GM18951 (cell line): ENCODE results near the gene FBXO3.
"Not testable (repeated sequence)": the region's sequence is repeated elsewhere in the genome, so short reads cannot be mapped to it uniquely, and the experiment has no call there.

Experiments used
- POLR2A ChIP-seq: IDR thresholded peaks from 4 replicates; pipeline ENCODE4 v1.6.1; 2011; ENCODE audit warnings: mild to moderate bottlenecking; ENCODE audit not compliant: insufficient read length, insufficient read depth; ENCODE audit errors: extremely low read depth
- in situ Hi-C: fragments of 300-500 bp; cut with MboI; formaldehyde crosslinking; loops from one replicate; pipeline ENCODE4 v1.12.0; 2022; ENCODE audit warnings: low sequenced_read_pairs, mixed read lengths, inconsistent platforms; ENCODE audit not compliant: unreplicated experiment

The FBXO3 gene

GRCh38 chr11:33713856-33714398, 60.4 kb downstream of the FBXO3 start:
- no peak for TF ChIP-seq POLR2A
- in situ Hi-C loops, result no loop called here

- in situ Hi-C loops, result no loop called here
- no peak for TF ChIP-seq POLR2A
Observed at GRCh38 chr11:33713151-33713855, 61.0 kb downstream of the FBXO3 start.

GRCh38 chr11:33712436-33712835, 61.9 kb downstream of the FBXO3 start:
- no peak for TF ChIP-seq POLR2A
- in situ Hi-C loops, result no loop called here

DNA sequence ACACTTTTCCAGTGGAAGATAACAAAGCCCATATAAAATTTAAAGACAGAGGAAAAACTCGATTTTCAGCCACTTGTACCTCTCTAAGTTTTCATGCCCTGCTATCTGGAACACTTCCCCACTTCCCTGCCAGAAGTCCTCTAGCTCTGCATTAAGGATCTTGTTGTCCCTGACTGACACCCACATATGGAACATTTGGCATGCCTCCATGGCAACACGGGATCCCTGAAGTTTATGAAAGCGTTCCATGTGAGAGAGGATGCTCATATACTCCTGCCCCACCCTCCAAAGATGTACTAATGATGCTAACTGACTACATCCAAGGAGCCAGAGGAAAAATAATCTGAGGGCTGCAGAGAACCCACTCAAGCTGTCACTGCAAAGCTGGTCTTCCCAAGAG, 64.9 kb downstream of the FBXO3 start:
- in situ Hi-C loops, result no loop called here
- no peak for TF ChIP-seq POLR2A

DNA sequence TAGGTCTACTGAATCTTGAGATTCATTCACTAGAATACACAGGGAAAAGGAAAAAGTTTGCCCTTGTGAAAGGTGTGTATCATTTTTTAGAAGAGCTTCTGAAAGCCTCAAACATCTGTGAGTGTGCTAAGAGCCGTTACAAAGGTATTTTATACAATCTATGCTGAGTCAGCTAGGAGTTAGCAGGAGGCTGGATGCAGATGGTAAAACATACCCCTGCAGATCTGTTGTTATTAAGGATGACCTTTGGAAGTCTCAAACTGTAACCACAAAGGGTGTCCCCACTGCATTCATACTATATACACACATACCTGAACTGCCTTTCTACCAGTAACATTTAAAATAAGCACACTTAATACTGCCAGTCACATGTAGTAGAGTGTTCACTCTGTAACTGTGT, 65.3 kb downstream of the FBXO3 start:
- TF ChIP-seq POLR2A, result no peak
- in situ Hi-C loops, result no loop called here

DNA sequence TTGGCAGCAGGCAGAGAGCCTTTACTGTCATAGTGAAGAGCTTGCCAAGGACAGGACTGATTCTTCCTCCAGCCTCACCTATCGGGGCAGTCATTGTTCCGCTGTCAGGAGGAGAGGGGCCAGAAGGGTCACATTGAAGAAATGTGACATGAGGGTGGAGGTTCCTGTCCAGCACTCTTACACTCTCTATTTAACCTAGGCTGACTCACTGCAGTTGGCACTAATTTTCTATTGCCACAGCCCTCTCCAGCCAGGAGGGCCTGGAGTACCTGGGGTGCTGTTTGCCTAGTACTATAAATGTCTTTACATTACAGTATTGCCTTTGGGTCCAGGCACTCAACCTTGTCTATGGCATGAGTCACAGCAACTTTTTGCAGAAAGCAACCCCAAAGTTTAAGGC, 66.5 kb downstream of the FBXO3 start:
- in situ Hi-C loops, result not testable (repeated sequence)

DNA sequence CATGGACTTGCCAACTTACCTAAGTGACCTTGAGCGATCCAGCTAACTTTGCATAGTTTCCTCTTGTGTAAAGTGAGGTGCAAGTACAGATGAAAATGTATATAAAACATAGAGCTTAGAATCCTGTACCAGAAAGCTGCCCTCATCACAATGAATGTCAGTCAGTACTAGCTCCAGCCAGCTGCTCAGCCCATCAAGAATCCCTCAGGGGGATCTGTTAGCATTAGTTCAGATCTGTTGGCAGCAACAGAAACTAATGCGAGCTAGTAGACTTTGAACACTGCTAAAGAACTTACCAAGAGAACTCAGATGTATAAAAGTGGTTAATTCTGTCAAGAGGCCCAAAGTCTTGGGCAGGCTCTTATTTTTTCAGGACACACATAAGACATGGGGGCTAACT, 67.4 kb downstream of the FBXO3 start:
- TF ChIP-seq POLR2A, result no peak
- in situ Hi-C loops, result no loop called here

- no peak for TF ChIP-seq POLR2A
- in situ Hi-C loops, result no loop called here
Observed at GRCh38 chr11:33706546-33706945, 67.8 kb downstream of the FBXO3 start.

DNA sequence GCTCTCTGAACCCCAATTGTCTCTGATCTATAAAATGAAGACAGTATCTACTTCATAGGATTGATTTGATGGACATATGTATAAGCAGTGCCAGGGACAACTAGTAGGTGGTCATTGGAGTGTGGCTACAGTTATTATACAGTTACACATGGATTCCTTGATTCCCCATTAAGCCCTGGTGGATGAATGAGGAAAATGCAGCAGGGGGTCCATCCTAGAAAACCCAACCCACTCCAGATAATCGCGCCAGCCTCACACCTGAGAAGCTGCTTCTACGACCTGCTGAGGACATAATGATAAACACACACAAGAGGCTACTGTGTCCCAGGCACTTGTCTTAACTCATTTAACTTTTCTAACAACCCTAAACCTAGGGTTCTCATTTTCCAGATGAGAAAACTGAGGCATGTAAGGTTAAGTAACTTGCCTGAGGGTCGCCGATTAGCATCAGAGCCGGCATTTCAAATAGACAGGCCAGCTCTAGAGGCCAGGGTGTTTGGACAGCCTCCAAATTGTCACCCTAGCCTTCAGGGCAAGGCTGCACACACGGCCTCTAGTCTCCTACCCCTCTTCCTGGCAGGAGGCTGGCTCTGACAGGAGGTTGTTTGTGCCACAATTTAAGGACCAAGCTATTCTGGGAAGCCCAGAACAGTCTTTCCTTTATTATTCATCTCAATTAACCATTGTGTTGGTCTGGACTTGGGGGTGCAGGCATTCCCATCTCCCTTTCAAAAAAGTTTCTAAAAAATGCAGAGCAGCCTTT, 69.9 kb downstream of the FBXO3 start:
- in situ Hi-C loops, result no loop called here
- TF ChIP-seq POLR2A, result no peak

GRCh38 chr11:33703788-33704187, 70.5 kb downstream of the FBXO3 start:
- TF ChIP-seq POLR2A, result no peak
- in situ Hi-C loops, result no loop called here

GRCh38 chr11:33703234-33703633, 71.1 kb downstream of the FBXO3 start:
- TF ChIP-seq POLR2A, result no peak
- in situ Hi-C loops, result no loop called here

- in situ Hi-C loops, result no loop called here
- TF ChIP-seq POLR2A, result no peak
Observed at GRCh38 chr11:33701302-33702230, 72.8 kb downstream of the FBXO3 start.
